Vagina (tissue), 2 donors: ENCODE results near the gene ASTN2. TPM values are rescaled to one million over a fixed set of nuclear protein-coding genes. Genes with fewer than 3 reads are reported as not detected.

Experiments used
- DNase-seq, 2 donors: peaks; one replicate each; pipeline ENCODE4 v3.0.0-alpha.2; 2017; ENCODE audit errors: extremely low spot score in 2 of 2
- H3K27ac ChIP-seq: fragments of 200-600 bp; sonication (generic); one replicate; pipeline ENCODE4 v1.5.1; 2019
- H3K27me3 ChIP-seq: fragments of 200-600 bp; sonication (generic); one replicate; pipeline ENCODE4 v1.5.1; 2019
- H3K36me3 ChIP-seq, 2 donors: fragments of 200-600 bp; sonication (generic); one replicate each; pipeline ENCODE4 v1.5.1; 2017 to 2019
- H3K4me1 ChIP-seq: fragments of 200-600 bp; sonication (generic); one replicate; pipeline ENCODE4 v1.5.1; 2019
- H3K4me3 ChIP-seq, 2 donors: fragments of 200-600 bp; sonication (generic); 1 replicate in 1 of 2; 2 replicates in 1 of 2; pipeline ENCODE4 v1.5.1; 2016 to 2019
- H3K9me3 ChIP-seq: fragments of 200-600 bp; sonication (generic); one replicate; pipeline ENCODE4 v1.5.1; 2019
- CTCF ChIP-seq, 3 experiments: fragments of 450-650 bp in 2 of 3; fragments of 200-600 bp in 1 of 3; sonication (generic) in 1 of 3; IDR thresholded peaks; one replicate each; pipeline ENCODE4 v1.5.1; 2017 to 2019; ENCODE audit warnings: antibody characterized with exemption in 3 of 3, mild to moderate bottlenecking in 2 of 3, moderate library complexity in 2 of 3
- POLR2A ChIP-seq, 2 donors: fragments of 450-650 bp; IDR thresholded peaks; one replicate each; pipeline ENCODE4 v1.6.1; 2017; ENCODE audit warnings: antibody characterized with exemption in 2 of 2, mild to moderate bottlenecking in 2 of 2, moderate library complexity in 2 of 2
- POLR2AphosphoS5 ChIP-seq, 2 donors: sonication (generic); formaldehyde crosslinking; IDR thresholded peaks; one replicate each; pipeline ENCODE4 v1.9.0; 2017; ENCODE audit warnings: antibody characterized with exemption in 2 of 2, mild to moderate bottlenecking in 2 of 2, low read depth in 1 of 2; ENCODE audit not compliant: insufficient read depth in 1 of 2
- intact Hi-C: fragments of 100-400 bp; cut with DNase I; formaldehyde crosslinking; loops from one replicate; pipeline ENCODE4 v1.15.1; 2023
- total RNA-seq: library from RNA; depleted of rRNA; stranded (reverse); fragments of >200 nt; gene quantifications from one replicate; pipeline ENCODE4 v1.2.3, GENCODE V29; 2016

ASTN2 gene
- total RNA-seq, 1 donor from 2014 or later: 4.4 TPM

- H3K4me3 ChIP-seq: no peak overlapping the region
- no peaks in the 10 kb centered on the region for H3K27me3 ChIP-seq
- TF ChIP-seq CTCF (IDR thresholded peaks at IDR 0.05): no peak
- no peak for TF ChIP-seq POLR2A (IDR thresholded peaks at IDR 0.05)
- no peak for TF ChIP-seq POLR2AphosphoS5 (IDR thresholded peaks at IDR 0.05; ENCODE audit: insufficient read depth in 1 of 2, low read depth in 1 of 2)
- H3K36me3 ChIP-seq: no peaks in the 10 kb centered on the region
- no peak for DNase-seq
- intact Hi-C loops: no loop called here
- H3K27ac ChIP-seq: no peak overlapping the region
- H3K9me3 ChIP-seq: no peaks in the 10 kb centered on the region
- peaks cover 7% of the 10 kb centered on the region for H3K4me1 ChIP-seq
Measured at GRCh38 chr9:117091529-117091928, 323.3 kb downstream of the ASTN2 start.

- intact Hi-C loops: no loop called here
- H3K27ac ChIP-seq: no peak overlapping the region
- H3K4me1 ChIP-seq: no peaks in the 10 kb centered on the region
- no peak for TF ChIP-seq POLR2AphosphoS5 (IDR thresholded peaks at IDR 0.05; ENCODE audit: insufficient read depth in 1 of 2, low read depth in 1 of 2)
- TF ChIP-seq POLR2A (IDR thresholded peaks at IDR 0.05): no peak
- TF ChIP-seq CTCF (IDR thresholded peaks at IDR 0.05): no peak
- no peaks in the 10 kb centered on the region for H3K9me3 ChIP-seq
- H3K4me3 ChIP-seq: no peak overlapping the region
- DNase-seq: no peak
- no peaks in the 10 kb centered on the region for H3K36me3 ChIP-seq
- H3K27me3 ChIP-seq: no peaks in the 10 kb centered on the region
Measured at GRCh38 chr9:117088786-117089185, 326.1 kb downstream of the ASTN2 start.

GRCh38 chr9:117088140-117088539, 326.7 kb downstream of the ASTN2 start:
- intact Hi-C loops: no loop called here
- Histone ChIP-seq H3K4me3 (no peak overlapping the region), H3K4me1 (no peaks in the 10 kb centered on the region), H3K27me3 (no peaks in the 10 kb centered on the region), H3K36me3 (no peaks in the 10 kb centered on the region), H3K9me3 (no peaks in the 10 kb centered on the region), H3K27ac (no peak overlapping the region)
- TF ChIP-seq POLR2A (IDR thresholded peaks at IDR 0.05): no peak
- no peak for TF ChIP-seq CTCF (IDR thresholded peaks at IDR 0.05)
- no peak for TF ChIP-seq POLR2AphosphoS5 (IDR thresholded peaks at IDR 0.05; ENCODE audit: insufficient read depth in 1 of 2, low read depth in 1 of 2)
- no peak for DNase-seq

GRCh38 chr9:117084221-117084620, 330.6 kb downstream of the ASTN2 start:
- Histone ChIP-seq H3K4me1 (no peaks in the 10 kb centered on the region), H3K27ac (no peak overlapping the region), H3K9me3 (no peaks in the 10 kb centered on the region), H3K4me3 (no peak overlapping the region), H3K36me3 (no peaks in the 10 kb centered on the region), H3K27me3 (no peaks in the 10 kb centered on the region)
- intact Hi-C loops: no loop called here
- no peak for DNase-seq
- no peak for TF ChIP-seq POLR2AphosphoS5 (IDR thresholded peaks at IDR 0.05; ENCODE audit: insufficient read depth in 1 of 2, low read depth in 1 of 2)
- no peak for TF ChIP-seq CTCF (IDR thresholded peaks at IDR 0.05)
- TF ChIP-seq POLR2A (IDR thresholded peaks at IDR 0.05): no peak

GRCh38 chr9:117083559-117083958, 331.3 kb downstream of the ASTN2 start:
- TF ChIP-seq POLR2AphosphoS5 (IDR thresholded peaks at IDR 0.05; ENCODE audit: insufficient read depth in 1 of 2, low read depth in 1 of 2) (no peak), POLR2A (IDR thresholded peaks at IDR 0.05) (no peak), CTCF (IDR thresholded peaks at IDR 0.05) (no peak)
- no peaks in the 10 kb centered on the region for H3K36me3 ChIP-seq
- no peaks in the 10 kb centered on the region for H3K9me3 ChIP-seq
- no peaks in the 10 kb centered on the region for H3K27me3 ChIP-seq
- no peak overlapping the region for H3K27ac ChIP-seq
- DNase-seq: no peak
- no peaks in the 10 kb centered on the region for H3K4me1 ChIP-seq
- H3K4me3 ChIP-seq: no peak overlapping the region
- intact Hi-C loops: no loop called here
